Progenitor cell of endocrine pancreas (in vitro differentiated cells): ENCODE data around the gene TANC1. TPM values are rescaled to one million over a fixed set of nuclear protein-coding genes. Genes with fewer than 3 reads are reported as not detected.
A peak's percentile ranks its signal among the peaks of the same experiment; 100 is the strongest.

Source experiments
- DNase-seq: peaks from one replicate; pipeline ENCODE4 v3.0.0; 2021; ENCODE audit warnings: low spot score; ENCODE audit not compliant: unreplicated experiment
- H3K27ac Mint-ChIP-seq: 2 replicates; pipeline ENCODE4 v1.8.0; 2021; ENCODE audit warnings: mild to moderate bottlenecking, moderate library complexity, mixed read lengths
- H3K27me3 Mint-ChIP-seq: 2 replicates; pipeline ENCODE4 v1.8.0; 2021; ENCODE audit warnings: mixed read lengths
- H3K36me3 Mint-ChIP-seq: 2 replicates; pipeline ENCODE4 v1.8.0; 2022; ENCODE audit warnings: mixed read lengths; ENCODE audit not compliant: insufficient read depth
- H3K4me1 Mint-ChIP-seq: 2 replicates; pipeline ENCODE4 v1.8.0; 2021; ENCODE audit warnings: low read depth, mixed read lengths
- H3K4me3 Mint-ChIP-seq: 2 replicates; pipeline ENCODE4 v1.8.0; 2021; ENCODE audit warnings: low read depth, mild to moderate bottlenecking, moderate library complexity, mixed read lengths
- H3K9me3 Mint-ChIP-seq: 2 replicates; pipeline ENCODE4 v1.8.0; 2021; ENCODE audit warnings: low read depth, mixed read lengths
- CTCF ChIP-seq: fragments of 200-600 bp; sonication (generic); IDR thresholded peaks from one replicate; pipeline ENCODE4 v1.5.0; 2021; ENCODE audit warnings: antibody characterized with exemption, mild to moderate bottlenecking; ENCODE audit not compliant: unreplicated experiment
- total RNA-seq: library from RNA; stranded (reverse); gene quantifications from 2 replicates; pipeline ENCODE4 v1.2.1, GENCODE V29; 2021

Gene TANC1
- total RNA-seq, 1 donor from 2014 or later: 29.8 TPM

- TF ChIP-seq CTCF: no peak
- Mint-ChIP-seq H3K4me3 (no peak overlapping the region), H3K4me1 (peaks cover 7% of the 10 kb centered on the region), H3K27me3 (no peaks in the 10 kb centered on the region), H3K9me3 (peaks cover 22% of the 10 kb centered on the region), H3K27ac (peak overlapping the region; percentile 11), H3K36me3 (peaks cover 30% of the 10 kb centered on the region)
- DNase-seq: no peak
Measured at GRCh38 chr2:159042115-159042850, 73.8 kb downstream of the TANC1 start.

DNA sequence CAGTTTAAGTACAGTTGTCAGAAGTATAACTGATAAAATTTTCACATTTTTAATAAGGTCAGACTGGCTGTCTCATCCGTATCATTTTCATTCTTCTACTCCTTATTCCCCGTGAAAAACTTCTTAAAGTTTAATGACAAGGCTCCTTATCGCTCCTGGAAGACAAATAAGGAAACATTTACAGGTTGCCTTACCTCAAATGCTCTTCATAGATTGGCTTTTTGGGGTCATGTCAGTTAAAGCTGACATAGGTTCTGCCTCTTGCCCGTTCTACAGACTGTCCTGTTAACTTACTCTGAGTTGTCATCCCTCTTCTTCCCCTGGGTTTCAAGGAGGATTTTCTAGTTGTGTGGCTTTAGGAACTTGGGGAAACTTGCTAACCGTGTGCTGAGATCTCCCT, 75.3 kb downstream of the TANC1 start:
- Mint-ChIP-seq H3K9me3 (peaks cover 9% of the 10 kb centered on the region), H3K27ac (no peak overlapping the region), H3K36me3 (peaks cover 17% of the 10 kb centered on the region), H3K4me3 (no peak overlapping the region), H3K4me1 (peaks cover 11% of the 10 kb centered on the region), H3K27me3 (no peaks in the 10 kb centered on the region)
- no peak for TF ChIP-seq CTCF
- DNase-seq: no peak

DNA sequence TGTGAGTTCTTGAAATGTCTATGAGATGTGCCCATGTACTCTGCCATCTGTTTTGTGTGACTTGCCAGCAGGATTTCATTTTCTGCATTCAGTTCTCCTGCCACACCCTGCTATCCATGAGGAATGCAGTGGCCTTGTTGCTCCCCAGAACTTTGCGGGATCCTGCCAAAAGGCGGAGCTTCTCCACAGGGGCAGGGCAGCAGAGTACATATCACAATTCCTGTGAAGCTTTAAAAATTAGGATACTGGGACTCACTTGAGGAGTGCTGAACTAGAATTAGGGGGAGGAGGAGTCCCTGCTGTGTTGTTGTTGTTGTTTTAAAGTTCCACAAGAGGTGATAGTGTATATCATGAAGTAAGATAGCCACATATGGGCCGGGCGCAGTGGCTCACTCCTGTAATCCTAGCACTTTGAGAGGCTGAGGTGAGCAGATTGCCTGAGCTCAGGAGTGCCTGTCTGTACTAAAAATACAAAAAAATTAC, 76.4 kb downstream of the TANC1 start:
- no peak for DNase-seq
- Mint-ChIP-seq H3K27me3 (no peaks in the 10 kb centered on the region), H3K4me3 (no peak overlapping the region), H3K9me3 (peaks cover 5% of the 10 kb centered on the region), H3K4me1 (peaks cover 13% of the 10 kb centered on the region), H3K36me3 (peaks cover 18% of the 10 kb centered on the region), H3K27ac (no peak overlapping the region)
- TF ChIP-seq CTCF: no peak

- H3K4me3 Mint-ChIP-seq: no peak overlapping the region
- no peaks in the 10 kb centered on the region for H3K27me3 Mint-ChIP-seq
- peaks cover 15% of the 10 kb centered on the region for H3K36me3 Mint-ChIP-seq
- DNase-seq: no peak
- H3K9me3 Mint-ChIP-seq: no peaks in the 10 kb centered on the region
- no peak overlapping the region for H3K27ac Mint-ChIP-seq
- H3K4me1 Mint-ChIP-seq: peaks cover 13% of the 10 kb centered on the region
- TF ChIP-seq CTCF: no peak
Measured at GRCh38 chr2:159045545-159046454, 77.4 kb downstream of the TANC1 start.

- Mint-ChIP-seq H3K4me3 (no peak overlapping the region), H3K36me3 (peaks cover 12% of the 10 kb centered on the region), H3K27me3 (no peaks in the 10 kb centered on the region), H3K27ac (no peak overlapping the region), H3K9me3 (no peaks in the 10 kb centered on the region), H3K4me1 (peaks cover 13% of the 10 kb centered on the region)
- TF ChIP-seq CTCF: no peak
- no peak for DNase-seq
Measured at GRCh38 chr2:159046966-159047365, 78.5 kb downstream of the TANC1 start.
